Measurements from ENCODE around the gene CENPU.

The CENPU gene

GRCh38 chr4:184762100-184762499 is 28.2 kb upstream of the CENPU start:
- no peak for TF ChIP-seq CTCF (IDR thresholded peaks at IDR 0.05; ENCODE audit: low read depth, low read length)
- no peak overlapping the region for H3K4me3 ChIP-seq (ENCODE audit: low read depth, low read length)

- TF ChIP-seq CTCF (IDR thresholded peaks at IDR 0.05; ENCODE audit: low read depth, low read length) = no peak
- no peak overlapping the region for H3K4me3 ChIP-seq (ENCODE audit: low read depth, low read length)
Measured at GRCh38 chr4:184760681-184761080, 26.8 kb upstream of the CENPU start.

GRCh38 chr4:184757810-184758209 is 23.9 kb upstream of the CENPU start:
- TF ChIP-seq CTCF (IDR thresholded peaks at IDR 0.05; ENCODE audit: low read depth, low read length) = no peak
- H3K4me3 ChIP-seq (ENCODE audit: low read depth, low read length) = no peak overlapping the region

GRCh38 chr4:184756399-184756798 is 22.5 kb upstream of the CENPU start:
- H3K4me3 ChIP-seq (ENCODE audit: low read depth, low read length) = no peak overlapping the region
- TF ChIP-seq CTCF (IDR thresholded peaks at IDR 0.05; ENCODE audit: low read depth, low read length) = no peak

- H3K4me3 ChIP-seq (ENCODE audit: low read depth, low read length) = no peak overlapping the region
- TF ChIP-seq CTCF (IDR thresholded peaks at IDR 0.05; ENCODE audit: low read depth, low read length) = no peak
Measured at GRCh38 chr4:184755278-184755677, 21.4 kb upstream of the CENPU start.

GRCh38 chr4:184752496-184753275 is 18.8 kb upstream of the CENPU start:
- TF ChIP-seq CTCF (IDR thresholded peaks at IDR 0.05; ENCODE audit: low read depth, low read length) = no peak
- H3K4me3 ChIP-seq (ENCODE audit: low read depth, low read length) = no peak overlapping the region

GRCh38 chr4:184751585-184751956 is 17.7 kb upstream of the CENPU start:
- no peak overlapping the region for H3K4me3 ChIP-seq (ENCODE audit: low read depth, low read length)
- no peak for TF ChIP-seq CTCF (IDR thresholded peaks at IDR 0.05; ENCODE audit: low read depth, low read length)
